ENCODE data around the gene EPB41. TPM values are rescaled to one million over a fixed set of nuclear protein-coding genes. Genes with fewer than 3 reads are reported as not detected.

EPB41 gene
- total RNA-seq, 2 donors from 2014 or later: 39.4 to 54.4 TPM

DNA sequence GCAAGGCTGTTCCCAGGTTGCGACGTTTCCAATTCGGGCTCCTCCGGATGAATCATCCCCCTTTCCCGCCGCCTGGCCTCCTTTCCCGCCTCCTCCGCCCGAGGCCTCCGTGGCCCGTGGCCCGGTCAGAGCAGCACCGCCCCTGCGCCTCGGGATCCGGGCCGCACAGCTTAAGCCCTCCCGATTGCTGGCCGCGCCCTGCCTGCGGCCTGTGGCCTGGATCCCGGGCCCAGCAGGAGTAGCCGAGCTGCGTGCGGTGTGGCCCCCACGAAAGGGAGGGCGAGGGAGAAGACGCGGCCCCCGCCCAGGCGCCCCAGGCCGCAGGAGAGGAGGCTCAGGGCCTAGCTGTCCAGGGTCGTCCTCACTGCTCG, 208.3 kb downstream of the EPB41 start:
- Histone ChIP-seq H3K27me3 (replicated peaks; ENCODE audit: insufficient read depth) (no peaks in the 10 kb centered on the region), H3K4me1 (replicated peaks) (peaks cover 3% of the 10 kb centered on the region), H3K36me3 (no peaks in the 10 kb centered on the region), H3K27ac (peak overlapping the region; percentile 83 to 90), H3K9me3 (no peaks in the 10 kb centered on the region), H3K4me3 (peak overlapping the region; percentile 50 to 52)
- intact Hi-C loops (cut with DNase I): loop anchor here (5.0 kb wide), 2 partner anchors 70 to 80 kb away; no protein-coding TSS in a partner anchor
- DNase-seq (ENCODE audit: low spot score): no peak
- TF ChIP-seq POLR2AphosphoS5 (IDR thresholded peaks at IDR 0.05) (no peak), POLR2A (IDR thresholded peaks at IDR 0.05) (no peak)
- TF ChIP-seq, protein P1, sequence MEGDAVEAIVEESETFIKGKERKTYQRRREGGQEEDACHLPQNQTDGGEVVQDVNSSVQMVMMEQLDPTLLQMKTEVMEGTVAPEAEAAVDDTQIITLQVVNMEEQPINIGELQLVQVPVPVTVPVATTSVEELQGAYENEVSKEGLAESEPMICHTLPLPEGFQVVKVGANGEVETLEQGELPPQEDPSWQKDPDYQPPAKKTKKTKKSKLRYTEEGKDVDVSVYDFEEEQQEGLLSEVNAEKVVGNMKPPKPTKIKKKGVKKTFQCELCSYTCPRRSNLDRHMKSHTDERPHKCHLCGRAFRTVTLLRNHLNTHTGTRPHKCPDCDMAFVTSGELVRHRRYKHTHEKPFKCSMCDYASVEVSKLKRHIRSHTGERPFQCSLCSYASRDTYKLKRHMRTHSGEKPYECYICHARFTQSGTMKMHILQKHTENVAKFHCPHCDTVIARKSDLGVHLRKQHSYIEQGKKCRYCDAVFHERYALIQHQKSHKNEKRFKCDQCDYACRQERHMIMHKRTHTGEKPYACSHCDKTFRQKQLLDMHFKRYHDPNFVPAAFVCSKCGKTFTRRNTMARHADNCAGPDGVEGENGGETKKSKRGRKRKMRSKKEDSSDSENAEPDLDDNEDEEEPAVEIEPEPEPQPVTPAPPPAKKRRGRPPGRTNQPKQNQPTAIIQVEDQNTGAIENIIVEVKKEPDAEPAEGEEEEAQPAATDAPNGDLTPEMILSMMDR (IDR thresholded peaks at IDR 0.05): no peak
- WGBS: 10% methylated on average over 34 of the region's 34 CpGs

DNA sequence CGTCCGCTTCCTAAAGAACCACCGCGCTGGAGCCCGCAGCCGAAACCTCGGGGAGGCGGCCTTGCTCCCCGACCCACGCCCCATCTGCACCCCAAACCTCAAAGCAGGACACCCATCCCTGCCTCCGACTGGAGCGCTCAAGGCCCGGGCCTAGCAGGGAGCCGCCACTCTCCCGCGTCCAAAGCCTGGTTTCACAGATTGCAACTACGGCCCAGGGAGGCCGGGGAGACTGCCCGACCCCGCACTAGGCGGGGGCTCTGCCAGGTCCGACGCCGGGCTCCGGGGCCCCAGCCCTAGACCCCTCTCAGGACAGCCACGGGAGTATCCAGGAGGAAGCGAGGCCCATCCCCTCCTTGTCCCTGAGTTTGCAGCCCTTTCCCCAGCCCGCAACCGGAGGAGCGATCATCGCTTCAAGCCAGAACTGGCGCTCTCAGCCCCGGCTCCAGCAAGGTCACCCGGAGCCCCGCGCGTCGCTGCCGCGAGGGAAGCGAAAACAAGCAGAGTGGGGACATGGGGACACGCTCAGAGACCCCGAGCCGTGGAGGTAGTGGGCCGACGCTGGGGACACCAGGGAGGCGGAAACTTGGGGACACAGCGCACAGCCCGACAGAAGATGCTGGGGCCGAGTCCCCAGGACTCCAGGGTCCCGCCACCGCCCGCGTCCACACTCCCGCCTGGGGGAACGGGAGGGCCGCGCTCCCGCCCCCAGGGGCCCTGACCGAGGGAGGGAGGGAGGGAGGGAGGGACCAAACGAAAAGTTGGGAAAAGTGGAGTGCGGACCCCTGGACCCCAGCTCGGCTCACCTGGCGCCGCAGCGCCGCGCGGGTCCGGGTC, 208.9 kb downstream of the EPB41 start:
- Histone ChIP-seq H3K4me3 (peak overlapping the region; percentile 50 to 52), H3K4me1 (replicated peaks) (peaks cover 3% of the 10 kb centered on the region), H3K27ac (peak overlapping the region; percentile 83 to 90), H3K9me3 (no peaks in the 10 kb centered on the region), H3K36me3 (no peaks in the 10 kb centered on the region), H3K27me3 (replicated peaks; ENCODE audit: insufficient read depth) (no peaks in the 10 kb centered on the region)
- TF ChIP-seq, protein P1 (IDR thresholded peaks at IDR 0.05): no peak
- no peak for TF ChIP-seq POLR2A (IDR thresholded peaks at IDR 0.05)
- no peak for TF ChIP-seq POLR2AphosphoS5 (IDR thresholded peaks at IDR 0.05)
- intact Hi-C loops (cut with DNase I): loop anchor here (5.0 kb wide), 2 partner anchors 71 to 79 kb away; no protein-coding TSS in a partner anchor
- DNase-seq (ENCODE audit: low spot score): no peak
- WGBS: 10% methylated on average over 63 of the region's 70 CpGs

DNA sequence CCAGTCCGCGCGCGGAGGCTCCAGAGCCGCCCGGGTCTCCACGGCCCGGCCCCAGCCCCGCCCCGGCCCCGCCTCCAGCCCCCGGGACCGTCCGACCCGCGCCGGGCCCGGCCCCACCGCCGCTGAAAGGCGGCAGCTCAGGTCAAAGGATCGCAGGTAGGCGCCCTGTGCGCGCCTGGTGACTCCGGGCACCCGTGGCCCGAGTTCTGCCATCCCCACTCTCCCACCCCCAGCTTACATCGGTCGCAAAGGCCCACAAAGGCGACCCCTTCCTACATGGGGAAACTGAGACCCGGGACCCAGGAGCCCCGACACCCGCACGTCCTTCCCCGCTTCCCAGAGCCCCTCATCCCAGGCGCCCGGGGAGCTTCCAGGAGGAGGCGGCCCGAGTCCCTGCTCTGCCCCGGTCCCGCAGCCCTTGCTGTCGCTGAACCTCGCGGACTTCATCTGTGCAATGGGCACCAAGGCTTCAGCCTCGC, 209.6 kb downstream of the EPB41 start, which contains the start of gene TMEM200B:
TMEM200B (minus strand) TSS at position 17 of the 479 bp plus-strand sequence. CDS start 2,075 bp downstream, outside the sequence.
- peak within 1 kb of the TSS; percentile 50 to 52 for H3K4me3 ChIP-seq
- H3K4me1 ChIP-seq (replicated peaks): peaks cover 3% of the 10 kb centered on the region
- no peaks in the 10 kb centered on the region for H3K36me3 ChIP-seq
- H3K27ac ChIP-seq: peak within 1 kb of the TSS; percentile 83 to 90
- no peak for TF ChIP-seq POLR2A (IDR thresholded peaks at IDR 0.05)
- TF ChIP-seq, protein P1 (IDR thresholded peaks at IDR 0.05): no peak
- TF ChIP-seq POLR2AphosphoS5 (IDR thresholded peaks at IDR 0.05): no peak
- intact Hi-C loops (cut with DNase I): loop anchor here (2.0 to 5.0 kb wide), 3 partner anchors 57 to 78 kb away; partner anchors contain the start of gene SRSF4
- WGBS: 2% methylated on average over 20 of the region's 46 CpGs
- no peak for DNase-seq (ENCODE audit: low spot score)
- H3K9me3 ChIP-seq: no peaks in the 10 kb centered on the region
- no peaks in the 10 kb centered on the region for H3K27me3 ChIP-seq (replicated peaks; ENCODE audit: insufficient read depth)

DNA sequence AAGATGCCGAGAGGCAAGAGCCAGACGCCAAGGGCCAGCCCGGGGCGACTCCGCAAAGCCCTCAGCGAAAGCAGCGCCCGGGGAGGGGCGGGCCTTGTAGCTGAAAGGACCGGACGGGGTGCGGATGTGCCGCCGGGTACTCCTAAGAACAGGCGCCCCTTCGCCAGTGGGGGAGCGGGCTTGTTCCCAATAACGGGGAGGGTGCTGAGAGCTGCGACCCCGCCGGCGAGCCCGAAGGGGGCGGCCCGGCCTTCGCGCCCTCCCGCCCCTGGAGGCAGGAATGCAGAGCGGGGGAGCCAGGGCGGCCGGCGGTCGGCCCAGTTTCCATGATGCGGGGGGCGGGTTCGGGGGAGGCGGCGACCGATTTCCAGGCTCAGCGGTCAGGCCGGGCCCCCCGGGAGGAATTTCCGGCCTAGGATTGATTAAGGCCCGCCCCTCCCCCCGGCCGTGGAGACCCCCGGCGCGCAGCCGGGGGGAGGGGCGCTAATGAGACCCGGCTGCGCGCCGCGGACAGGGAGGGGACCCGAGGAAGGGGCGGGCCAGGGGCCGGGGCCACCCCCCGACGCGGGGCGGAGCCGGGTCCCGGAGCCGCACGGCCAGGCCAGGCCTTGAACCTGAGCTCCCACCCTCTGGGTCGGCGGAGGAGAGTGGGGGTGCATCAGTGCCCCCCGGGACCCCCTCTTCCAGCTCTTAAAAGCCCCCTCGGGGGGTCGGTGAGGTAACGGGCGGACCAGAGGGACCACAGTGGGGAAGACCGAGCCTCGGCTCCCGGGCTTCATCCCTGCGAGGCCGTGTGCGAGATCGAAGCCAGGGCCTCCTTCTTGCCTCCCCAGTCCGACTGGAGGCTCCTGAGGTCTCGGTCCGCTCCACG, 210.2 kb downstream of the EPB41 start:
- H3K9me3 ChIP-seq: no peaks in the 10 kb centered on the region
- no peak for DNase-seq (ENCODE audit: low spot score)
- WGBS: 4% methylated on average over 46 of the region's 85 CpGs
- H3K4me3 ChIP-seq: peak overlapping the region; percentile 50 to 52
- H3K27ac ChIP-seq: peak overlapping the region; percentile 83 to 90
- H3K36me3 ChIP-seq: no peaks in the 10 kb centered on the region
- intact Hi-C loops (cut with DNase I): loop anchor here (2.0 to 5.0 kb wide), 3 partner anchors 56 to 78 kb away; partner anchors contain the start of gene SRSF4
- H3K27me3 ChIP-seq (replicated peaks; ENCODE audit: insufficient read depth): no peaks in the 10 kb centered on the region
- H3K4me1 ChIP-seq (replicated peaks): peaks cover 3% of the 10 kb centered on the region
- TF ChIP-seq POLR2A (IDR thresholded peaks at IDR 0.05) (peak; percentile 29), POLR2AphosphoS5 (IDR thresholded peaks at IDR 0.05) (peak; percentile 19)
- TF ChIP-seq, protein P1 (IDR thresholded peaks at IDR 0.05): peak; percentile 38 to 85 (median 68)

Measured in prostate gland (tissue), 2 donors.